Midbrain (tissue), 1 donor: ENCODE measurements around the gene PLXNA4.

ENCODE experiments used
- DNase-seq: peaks from one replicate; lab custom pipeline; 2025; lab: John Stamatoyannopoulos, UW

PLXNA4 gene

GRCh38 chr7:132471515-132471914, 104.8 kb downstream of the PLXNA4 start:
- DNase-seq, result no peak

GRCh38 chr7:132469681-132470080, 106.6 kb downstream of the PLXNA4 start:
- DNase-seq, result no peak

- no peak for DNase-seq
Measured at GRCh38 chr7:132469264-132469663, 107.0 kb downstream of the PLXNA4 start.

- DNase-seq, result no peak
Measured at GRCh38 chr7:132466367-132466766, 109.9 kb downstream of the PLXNA4 start.

GRCh38 chr7:132465516-132465915, 110.8 kb downstream of the PLXNA4 start:
- DNase-seq, result no peak

GRCh38 chr7:132464740-132465139, 111.5 kb downstream of the PLXNA4 start:
- no peak for DNase-seq

GRCh38 chr7:132463922-132464321, 112.3 kb downstream of the PLXNA4 start:
- DNase-seq, result no peak

GRCh38 chr7:132462478-132462877, 113.8 kb downstream of the PLXNA4 start:
- DNase-seq, result no peak

- no peak for DNase-seq
Measured at GRCh38 chr7:132461032-132461592, 115.2 kb downstream of the PLXNA4 start.

- DNase-seq, result no peak
Measured at GRCh38 chr7:132458729-132459128, 117.5 kb downstream of the PLXNA4 start.

GRCh38 chr7:132457658-132458057, 118.6 kb downstream of the PLXNA4 start:
- DNase-seq, result no peak

GRCh38 chr7:132456418-132456817, 119.9 kb downstream of the PLXNA4 start:
- DNase-seq, result no peak

- no peak for DNase-seq
Measured at GRCh38 chr7:132455378-132455777, 120.9 kb downstream of the PLXNA4 start.

GRCh38 chr7:132453826-132454225, 122.4 kb downstream of the PLXNA4 start:
- DNase-seq, result no peak

- DNase-seq, result no peak
Measured at GRCh38 chr7:132451161-132451560, 125.1 kb downstream of the PLXNA4 start.

- no peak for DNase-seq
Measured at GRCh38 chr7:132450696-132451095, 125.6 kb downstream of the PLXNA4 start.

GRCh38 chr7:132450188-132450587, 126.1 kb downstream of the PLXNA4 start:
- no peak for DNase-seq

- DNase-seq, result no peak
Measured at GRCh38 chr7:132446666-132447278, 129.5 kb downstream of the PLXNA4 start.

- DNase-seq, result no peak
Measured at GRCh38 chr7:132446260-132446659, 130.0 kb downstream of the PLXNA4 start.

- DNase-seq, result no peak
Measured at GRCh38 chr7:132443761-132444520, 132.3 kb downstream of the PLXNA4 start.

- DNase-seq, result no peak
Measured at GRCh38 chr7:132441935-132442334, 134.3 kb downstream of the PLXNA4 start.

GRCh38 chr7:132440151-132440550, 136.1 kb downstream of the PLXNA4 start:
- DNase-seq, result no peak

- DNase-seq, result no peak
Measured at GRCh38 chr7:132438926-132439325, 137.3 kb downstream of the PLXNA4 start.
